DND-41 (cell line): ENCODE measurements around the gene CBX5.

ENCODE experiments used
- ATAC-seq: fragments of 200-7000 bp; cut with Tn5 transposase; 3 replicates; pipeline ENCODE4 v1.9.1; 2021; ENCODE audit warnings: low read depth; ENCODE audit not compliant: insufficient read depth
- DNase-seq: peaks from one replicate; pipeline ENCODE4 v3.0.0-alpha.2; 2020
- H2AFZ ChIP-seq: 2 replicates; pipeline ENCODE4 v1.6.0; 2012; ENCODE audit warnings: low read depth, low read length
- H3K27ac ChIP-seq: 2 replicates; pipeline ENCODE4 v1.5.1; 2012; ENCODE audit warnings: low read length, inconsistent platforms
- H3K27me3 ChIP-seq: fragments of 200-600 bp; sonication (generic); 2 replicates; pipeline ENCODE4 v1.6.0; 2012; ENCODE audit warnings: low read length, mild to moderate bottlenecking, inconsistent platforms; ENCODE audit not compliant: insufficient read depth, poor library complexity
- H3K36me3 ChIP-seq: 2 replicates; pipeline ENCODE4 v1.5.1; 2012; ENCODE audit warnings: low read length, inconsistent platforms; ENCODE audit not compliant: insufficient read depth
- H3K4me1 ChIP-seq: 2 replicates; pipeline ENCODE4 v1.5.1; 2012; ENCODE audit warnings: mild to moderate bottlenecking, low read length; ENCODE audit not compliant: insufficient read depth
- H3K4me2 ChIP-seq: 2 replicates; pipeline ENCODE4 v1.6.0; 2012; ENCODE audit warnings: mild to moderate bottlenecking, moderate library complexity, low read length, inconsistent platforms; ENCODE audit not compliant: insufficient read depth
- H3K4me3 ChIP-seq, 2 experiments: fragments of 200-600 bp in 1 of 2; shearing (Covaris generic) in 1 of 2; 2 replicates each; pipeline ENCODE4 v1.5.1; 2012 to 2016; ENCODE audit warnings: inconsistent platforms in 2 of 2, low read length in 2 of 2, mild to moderate bottlenecking in 2 of 2, low read depth in 1 of 2, moderate library complexity in 1 of 2
- H3K79me2 ChIP-seq: 2 replicates; pipeline ENCODE4 v1.6.0; 2012; ENCODE audit warnings: low read length, inconsistent platforms; ENCODE audit not compliant: insufficient read depth
- H3K9ac ChIP-seq: 2 replicates; pipeline ENCODE4 v1.6.0; 2012; ENCODE audit warnings: low read depth, mild to moderate bottlenecking, inconsistent platforms, low read length, moderate library complexity
- H3K9me3 ChIP-seq: 2 replicates; pipeline ENCODE4 v1.5.1; 2012; ENCODE audit warnings: low read length, moderate library complexity, mild to moderate bottlenecking, inconsistent platforms; ENCODE audit not compliant: insufficient read depth, severe bottlenecking
- H4K20me1 ChIP-seq: 2 replicates; pipeline ENCODE4 v1.6.0; 2012; ENCODE audit warnings: low read length; ENCODE audit not compliant: insufficient read depth
- EZH2 ChIP-seq: IDR thresholded peaks from 3 replicates; pipeline ENCODE4 v1.6.1; 2012; ENCODE audit warnings: borderline replicate concordance, low read depth, mild to moderate bottlenecking, moderate library complexity, low read length, inconsistent platforms; ENCODE audit not compliant: severe bottlenecking
- TF ChIP-seq, protein P1 (sequence below): IDR thresholded peaks from 2 replicates; pipeline ENCODE4 v1.5.1; 2012; ENCODE audit warnings: borderline replicate concordance, low read length, moderate library complexity, mild to moderate bottlenecking; ENCODE audit not compliant: poor library complexity, severe bottlenecking; ENCODE audit errors: extremely low read depth

Gene CBX5

DNA sequence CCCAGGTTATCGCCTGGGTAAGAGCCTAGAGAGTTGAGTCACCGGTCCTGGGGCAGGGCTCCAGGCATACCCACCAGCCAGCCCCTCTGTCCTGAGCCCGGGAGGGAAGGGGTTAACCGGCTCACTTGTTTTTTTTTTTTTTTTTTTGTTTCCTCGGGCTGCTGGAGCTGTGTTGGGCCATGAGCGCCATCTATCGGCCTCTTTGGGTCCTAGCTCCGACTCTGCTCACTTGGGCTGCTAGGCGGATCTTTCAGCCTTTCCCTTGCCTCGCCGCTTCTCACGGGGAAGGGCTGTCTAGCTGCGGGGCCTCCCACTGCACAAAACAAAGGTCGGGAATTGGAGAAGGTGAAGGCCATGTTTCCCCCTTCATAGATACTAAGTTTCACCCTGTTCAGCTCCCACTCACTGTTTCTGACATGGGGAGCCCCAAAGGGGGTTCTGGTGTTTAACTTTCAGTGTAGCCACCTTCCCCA, 88.3 kb downstream of the CBX5 start:
- Histone ChIP-seq H4K20me1 (no peaks in the 10 kb centered on the region), H3K9me3 (no peaks in the 10 kb centered on the region), H3K27ac (no peak overlapping the region), H3K36me3 (peaks cover 7% of the 10 kb centered on the region), H3K4me1 (peaks cover 28% of the 10 kb centered on the region), H3K27me3 (peaks cover 35% of the 10 kb centered on the region), H3K4me2 (peak overlapping the region; percentile 46; the same call in 1 of the 2 replicates), H3K79me2 (peaks cover 9% of the 10 kb centered on the region), H3K4me3 (no peak overlapping the region), H3K9ac (peak overlapping the region; percentile 17; the same call in 1 of the 2 replicates), H2AFZ (peak overlapping the region; percentile 60)
- DNase-seq (peak; percentile 82), ATAC-seq (peak; percentile 66)
- TF ChIP-seq EZH2: no peak
- TF ChIP-seq, protein P1, sequence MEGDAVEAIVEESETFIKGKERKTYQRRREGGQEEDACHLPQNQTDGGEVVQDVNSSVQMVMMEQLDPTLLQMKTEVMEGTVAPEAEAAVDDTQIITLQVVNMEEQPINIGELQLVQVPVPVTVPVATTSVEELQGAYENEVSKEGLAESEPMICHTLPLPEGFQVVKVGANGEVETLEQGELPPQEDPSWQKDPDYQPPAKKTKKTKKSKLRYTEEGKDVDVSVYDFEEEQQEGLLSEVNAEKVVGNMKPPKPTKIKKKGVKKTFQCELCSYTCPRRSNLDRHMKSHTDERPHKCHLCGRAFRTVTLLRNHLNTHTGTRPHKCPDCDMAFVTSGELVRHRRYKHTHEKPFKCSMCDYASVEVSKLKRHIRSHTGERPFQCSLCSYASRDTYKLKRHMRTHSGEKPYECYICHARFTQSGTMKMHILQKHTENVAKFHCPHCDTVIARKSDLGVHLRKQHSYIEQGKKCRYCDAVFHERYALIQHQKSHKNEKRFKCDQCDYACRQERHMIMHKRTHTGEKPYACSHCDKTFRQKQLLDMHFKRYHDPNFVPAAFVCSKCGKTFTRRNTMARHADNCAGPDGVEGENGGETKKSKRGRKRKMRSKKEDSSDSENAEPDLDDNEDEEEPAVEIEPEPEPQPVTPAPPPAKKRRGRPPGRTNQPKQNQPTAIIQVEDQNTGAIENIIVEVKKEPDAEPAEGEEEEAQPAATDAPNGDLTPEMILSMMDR: peak; percentile 91

- Histone ChIP-seq H2AFZ (peak overlapping the region; percentile 34; the same call in 1 of the 2 replicates), H3K4me3 (no peak overlapping the region), H3K27me3 (peaks cover 31% of the 10 kb centered on the region), H3K4me1 (peaks cover 28% of the 10 kb centered on the region), H3K27ac (no peak overlapping the region), H3K9me3 (no peaks in the 10 kb centered on the region), H3K79me2 (peaks cover 9% of the 10 kb centered on the region), H3K9ac (no peak overlapping the region), H3K4me2 (peak overlapping the region; percentile 46; the same call in 1 of the 2 replicates), H4K20me1 (no peaks in the 10 kb centered on the region), H3K36me3 (peaks cover 7% of the 10 kb centered on the region)
- no peak for TF ChIP-seq EZH2
- TF ChIP-seq, protein P1: no peak
- DNase-seq (no peak), ATAC-seq (no peak)
Observed at GRCh38 chr12:54191126-54191525, 88.8 kb downstream of the CBX5 start.

- peak overlapping the region; percentile 82 for H3K27ac ChIP-seq
- H3K79me2 ChIP-seq: peaks cover 9% of the 10 kb centered on the region
- peak overlapping the region; percentile 83 for H3K4me2 ChIP-seq
- H3K27me3 ChIP-seq: peaks cover 17% of the 10 kb centered on the region
- no peaks in the 10 kb centered on the region for H4K20me1 ChIP-seq
- no peaks in the 10 kb centered on the region for H3K9me3 ChIP-seq
- H3K36me3 ChIP-seq: peaks cover 7% of the 10 kb centered on the region
- H3K4me3 ChIP-seq: peak overlapping the region; percentile 31 to 65
- DNase-seq (no peak), ATAC-seq (no peak; the same call in 1 of the 3 replicates)
- H3K9ac ChIP-seq: peak overlapping the region; percentile 54
- TF ChIP-seq, protein P1: no peak
- no peak for TF ChIP-seq EZH2
- H3K4me1 ChIP-seq: peaks cover 28% of the 10 kb centered on the region
- peak overlapping the region; percentile 91 for H2AFZ ChIP-seq
Observed at GRCh38 chr12:54189198-54189539, 90.8 kb downstream of the CBX5 start.

- peaks cover 28% of the 10 kb centered on the region for H3K4me1 ChIP-seq
- H3K27ac ChIP-seq: no peak overlapping the region
- no peak overlapping the region for H3K9ac ChIP-seq
- H4K20me1 ChIP-seq: 0 out of 2 replicates have a peak, but pooled peaks cover 4% of the 10 kb centered on the region
- no peak for DNase-seq
- H2AFZ ChIP-seq: no peak overlapping the region
- H3K9me3 ChIP-seq: no peaks in the 10 kb centered on the region
- peaks cover 9% of the 10 kb centered on the region for H3K79me2 ChIP-seq
- H3K36me3 ChIP-seq: peaks cover 20% of the 10 kb centered on the region
- no peak for ATAC-seq
- no peaks in the 10 kb centered on the region for H3K27me3 ChIP-seq
- 0 out of 2 replicates have a peak overlapping the region, but pooled peaks have one; percentile 83 for H3K4me2 ChIP-seq
- no peak for TF ChIP-seq EZH2
- TF ChIP-seq, protein P1: no peak
- H3K4me3 ChIP-seq: no peak overlapping the region
Observed at GRCh38 chr12:54187075-54187474, 92.8 kb downstream of the CBX5 start.
